Lower leg skin (tissue), 3 donors: ENCODE data around the gene MAMSTR.

ENCODE experiments used
- CTCF ChIP-seq, 3 donors: fragments of 450-650 bp; IDR thresholded peaks; one replicate each; pipeline ENCODE4 v1.5.1; 2016; ENCODE audit warnings: antibody characterized with exemption in 3 of 3, mild to moderate bottlenecking in 3 of 3, moderate library complexity in 2 of 3
- POLR2A ChIP-seq, 2 donors: fragments of 450-650 bp; IDR thresholded peaks; one replicate each; pipeline ENCODE4 v1.6.1; 2016 to 2017; ENCODE audit warnings: antibody characterized with exemption in 2 of 2, mild to moderate bottlenecking in 1 of 2, moderate library complexity in 1 of 2

- TF ChIP-seq CTCF (IDR thresholded peaks at IDR 0.05) (no peak), POLR2A (IDR thresholded peaks at IDR 0.05) (no peak)
These were observed 20.1 kb upstream of the MAMSTR start for GRCh38 chr19:48739404-48740163.
